K562 (cell line): ENCODE data around the gene TNPO2. TPM values are rescaled to one million over a fixed set of nuclear protein-coding genes. Genes with fewer than 3 reads are reported as not detected.
A peak's percentile ranks its signal among the peaks of the same experiment; 100 is the strongest.

Source experiments
- ATAC-seq: fragments of 200-7000 bp; cut with Tn5 transposase; 3 replicates; pipeline ENCODE4 v1.9.1; 2020; ENCODE audit warnings: moderate library complexity
- BruUV-seq: library from RNA; stranded (reverse); fragments of 400-500 nt; replicated peaks from 2 replicates; lab custom pipeline; 2021; lab: Mats Ljungman, UMichigan
- CTCF ChIA-PET: fragments of 300-600 bp; formaldehyde crosslinking; extraction: SDS; loops from one replicate; lab custom pipeline; 2021; ENCODE audit warnings: low intra/inter-chr PET ratio; lab: Yijun Ruan, JAX
- POLR2A ChIA-PET: fragments of 300-600, 350-650 bp; sonication (Branson Sonifier 250); formaldehyde crosslinking; extraction: SDS; loops from one replicate; lab custom pipeline; 2021; ENCODE audit warnings: antibody characterized with exemption, inconsistent platforms; lab: Yijun Ruan, JAX
- DNase-seq, 4 experiments: peaks; one replicate each; pipeline versions ENCODE4 v3.0.0 to v3.0.0-alpha.2; 2011 to 2018; ENCODE audit warnings: low spot score in 3 of 4, mixed read lengths in 3 of 4; ENCODE audit errors: extremely low read depth in 1 of 4
- FAIRE-seq: peaks from 2 replicates; lab custom pipeline; 2011; peaks lifted over from hg19 to GRCh38; lab: Jason Lieb, UNC
- H2AFZ ChIP-seq: 2 replicates; pipeline ENCODE4 v1.6.0; 2011; ENCODE audit warnings: low read depth, low read length, control low read depth, inconsistent platforms
- H3K27ac ChIP-seq: fragments of 200-600 bp; 3 replicates; pipeline ENCODE4 v1.8.0; 2011; ENCODE audit warnings: low read depth, mild to moderate bottlenecking, control low read depth, inconsistent platforms, low read length, moderate library complexity, mixed read lengths; ENCODE audit errors: extremely low read depth
- H3K27me3 ChIP-seq, 2 experiments: fragments of 300-600 bp in 1 of 2; 2 replicates in 1 of 2; 3 replicates in 1 of 2; pipeline versions ENCODE4 v1.6.0 to v1.8.0; 2011; ENCODE audit warnings: inconsistent platforms in 2 of 2, low read length in 2 of 2, mild to moderate bottlenecking in 1 of 2, mixed read lengths in 1 of 2, moderate library complexity in 1 of 2; ENCODE audit not compliant: control insufficient read depth in 2 of 2, insufficient read depth in 2 of 2
- H3K36me3 ChIP-seq: fragments of 300-600 bp; 3 replicates; pipeline ENCODE4 v1.8.0; 2011; ENCODE audit warnings: mild to moderate bottlenecking, low read length, inconsistent platforms; ENCODE audit not compliant: control insufficient read depth, insufficient read depth
- H3K4me1 ChIP-seq, 2 experiments: fragments of 200-600 bp in 1 of 2; replicated peaks in 1 of 2; 2 replicates in 1 of 2; 3 replicates in 1 of 2; pipeline versions ENCODE4 v1.5.1 to v1.8.0; 2011; ENCODE audit warnings: inconsistent platforms in 2 of 2, low read length in 2 of 2, mild to moderate bottlenecking in 1 of 2, mixed read lengths in 1 of 2, moderate library complexity in 1 of 2; ENCODE audit not compliant: control insufficient read depth in 2 of 2, insufficient read depth in 2 of 2
- H3K4me2 ChIP-seq: 2 replicates; pipeline ENCODE4 v1.6.1; 2011; ENCODE audit warnings: low read length, control low read depth, inconsistent platforms, mixed read lengths; ENCODE audit not compliant: insufficient read depth
- H3K4me3 ChIP-seq: fragments of 200-600 bp; sonication (generic), shearing (Covaris generic); 2 replicates; pipeline ENCODE4 v1.5.1; 2016; ENCODE audit warnings: control low read depth, inconsistent platforms
- H3K79me2 ChIP-seq: fragments of 200-600 bp; 3 replicates; pipeline ENCODE4 v1.8.0; 2011; ENCODE audit warnings: low read length, inconsistent platforms; ENCODE audit not compliant: control insufficient read depth, insufficient read depth
- H3K9ac ChIP-seq, 2 experiments: 2 replicates each; pipeline versions ENCODE4 v1.6.0 to v1.6.1; 2011; ENCODE audit warnings: low read depth in 2 of 2, low read length in 2 of 2, control low read depth in 1 of 2, inconsistent platforms in 1 of 2, mild to moderate bottlenecking in 1 of 2, mixed read lengths in 1 of 2; ENCODE audit not compliant: insufficient read depth in 1 of 2
- H3K9me1 ChIP-seq: one replicate; pipeline ENCODE4 v1.6.0; 2011; ENCODE audit warnings: inconsistent platforms, mild to moderate bottlenecking, low read length, moderate library complexity; ENCODE audit not compliant: control insufficient read depth, insufficient read depth
- H3K9me3 ChIP-seq: replicated peaks from 2 replicates; pipeline ENCODE4 v1.5.1; 2011; ENCODE audit warnings: low read depth, low read length, inconsistent platforms; ENCODE audit not compliant: control insufficient read depth, insufficient read depth
- H4K20me1 ChIP-seq: replicated peaks from 2 replicates; pipeline ENCODE4 v1.6.1; 2011; ENCODE audit warnings: low read length, inconsistent platforms, mixed read lengths; ENCODE audit not compliant: control insufficient read depth, insufficient read depth
- E2F3 ChIP-seq: fragments of 250-450 bp; sonication (Bioruptor Pico); IDR thresholded peaks from 2 replicates; pipeline ENCODE4 v1.4.0; 2020; ENCODE audit warnings: mild to moderate bottlenecking
- KLF13 ChIP-seq: fragments of 450-650 bp; IDR thresholded peaks from 2 replicates; pipeline ENCODE4 v1.6.1; 2016; ENCODE audit warnings: missing genetic modification characterization, low read depth, mild to moderate bottlenecking, missing compliant biosample characterization, moderate library complexity, borderline replicate concordance
- NKRF ChIP-seq: fragments of 450-650 bp; IDR thresholded peaks from 2 replicates; pipeline ENCODE4 v1.6.1; 2016; ENCODE audit warnings: borderline replicate concordance
- POLR2G ChIP-seq: fragments of 200-400 bp; formaldehyde crosslinking; IDR thresholded peaks from 2 replicates; pipeline ENCODE4 v1.6.1; 2017; ENCODE audit warnings: low read depth, mild to moderate bottlenecking, antibody characterized with exemption, low read length, moderate library complexity
- RBFOX2 ChIP-seq: fragments of 200-400 bp; formaldehyde crosslinking; IDR thresholded peaks from 2 replicates; pipeline ENCODE4 v1.6.1; 2017; ENCODE audit warnings: low read depth, mild to moderate bottlenecking, low read length, moderate library complexity
- STAG1 ChIP-seq: sonication (generic); formaldehyde crosslinking; IDR thresholded peaks from 2 replicates; pipeline ENCODE4 v1.5.0; 2020; ENCODE audit warnings: missing genetic modification reagents, borderline replicate concordance
- ZBTB8A ChIP-seq: fragments of 450-650 bp; IDR thresholded peaks from 2 replicates; pipeline ENCODE4 v1.6.1; 2018; ENCODE audit warnings: mild to moderate bottlenecking, moderate library complexity; ENCODE audit not compliant: partially characterized antibody
- WGBS: fragments of 100-300 bp; shearing (Covaris generic); methylation state at CpG from one replicate; pipeline ENCODE4 v1.1.6; 2016; ENCODE audit warnings: low coverage, mixed read lengths; ENCODE audit not compliant: insufficient coverage; ENCODE audit errors: missing lambda C conversion rate; 5-methylcytosine and 5-hydroxymethylcytosine counted together
- in situ Hi-C: fragments of 300-500 bp; cut with MboI; formaldehyde crosslinking; loops from 4 replicates; pipeline ENCODE4 v1.15.0; 2018; ENCODE audit warnings: inconsistent platforms, mixed read lengths
- intact Hi-C: fragments of 100-400 bp; cut with micrococcal nuclease; formaldehyde crosslinking; loops from 2 replicates; pipeline ENCODE4 v1.14.2; 2022
- polyA plus RNA-seq, 8 experiments: library from polyadenylated mRNA; depleted of rRNA in 4 of 8; stranded (reverse) in 5 of 8; unstranded in 3 of 8; fragments of >200 nt; fragmentation: Nextera tagmentation in 2 of 8; fragmentation: Illumina TruSeq in 1 of 8; extraction: Ambion mirVana in 2 of 8; extraction: Trizol in 1 of 8; gene quantifications; 2 replicates each; pipeline versions ENCODE4 v1.2.1 to v1.2.3, GENCODE V29; 2011 to 2014; ENCODE audit warnings: inconsistent platforms in 1 of 8, missing spikeins in 1 of 8
- total RNA-seq, 7 experiments: library from RNA; depleted of rRNA in 6 of 7; stranded (reverse); fragments of >200 nt in 6 of 7; fragmentation: Illumina TruSeq in 2 of 7; extraction: Trizol in 2 of 7; gene quantifications; 2 replicates each; pipeline versions ENCODE4 v1.2.1 to v1.2.3, GENCODE V29; 2011 to 2021; ENCODE audit warnings: low replicate concordance in 1 of 7

Gene TNPO2
- total and polyA plus RNA-seq, 9 of the 15 experiments (the other 6 are each of a cell fraction or from before 2014, with no cell fraction given) = 6.0 to 126 (median 53.8) TPM

GRCh38 chr19:12711187-12711586, 12.5 kb downstream of the TNPO2 start:
- Histone ChIP-seq H3K27me3 (no peaks in the 10 kb centered on the region), H4K20me1 (no peaks in the 10 kb centered on the region; the same call in 1 of the 2 replicates), H3K36me3 (peaks cover 88% of the 10 kb centered on the region), H3K9ac (no peak overlapping the region), H3K27ac (no peak overlapping the region), H3K9me1 (peaks cover 7% of the 10 kb centered on the region), H3K4me3 (no peak overlapping the region), H3K79me2 (peaks cover 14% of the 10 kb centered on the region; the same call in 2 of the 3 replicates), H3K4me1 (peaks cover 0 to 17% of the 10 kb centered on the region in 2 experiments; a peak in 1 of 5 replicates), H3K4me2 (no peak overlapping the region), H3K9me3 (no peaks in the 10 kb centered on the region), H2AFZ (no peak overlapping the region)
- CTCF ChIA-PET = no interaction called here
- WGBS = 94% methylated on average over 17 of the region's 17 CpGs
- ATAC-seq (no peak), FAIRE-seq (no peak), DNase-seq (no peak)
- BruUV-seq = no TSS peak
- POLR2A ChIA-PET = interaction anchor here (0.7 kb wide), 1 partner anchor 136 kb away, joined by 3 read pairs; no protein-coding TSS in a partner anchor
- intact Hi-C loops = no loop called here
- in situ Hi-C loops = loop anchor here (5.0 kb wide), 1 partner anchor 86 kb away; no protein-coding TSS in a partner anchor
- TF ChIP-seq NKRF = no peak
- TF ChIP-seq KLF13 (tag) = no peak
- no peak for TF ChIP-seq STAG1 (CRISPR knock-in tag)
- TF ChIP-seq E2F3 (CRISPR knock-in tag) = no peak
- peak; percentile 25; the same call in 1 of the 2 replicates for TF ChIP-seq POLR2G
- no peak for TF ChIP-seq ZBTB8A
- peak; percentile 48; the same call in 1 of the 2 replicates for TF ChIP-seq RBFOX2
